Head of caudate nucleus (tissue), 42 donors: ENCODE results near the gene FRY.
"Not testable (repeated sequence)": the region's sequence is repeated elsewhere in the genome, so short reads cannot be mapped to it uniquely, and the experiment has no call there.

Experiments used
- DNase-seq, 42 donors: peaks; one replicate each; pipeline versions ENCODE4 v3.0.0 to v3.0.0-alpha.2; 2020 to 2021; ENCODE audit warnings: mixed read lengths in 7 of 42
- intact Hi-C: fragments of 100-400 bp; cut with DNase I; formaldehyde crosslinking; loops from one replicate; pipeline ENCODE4 v1.15.0; 2022

Gene FRY

DNA sequence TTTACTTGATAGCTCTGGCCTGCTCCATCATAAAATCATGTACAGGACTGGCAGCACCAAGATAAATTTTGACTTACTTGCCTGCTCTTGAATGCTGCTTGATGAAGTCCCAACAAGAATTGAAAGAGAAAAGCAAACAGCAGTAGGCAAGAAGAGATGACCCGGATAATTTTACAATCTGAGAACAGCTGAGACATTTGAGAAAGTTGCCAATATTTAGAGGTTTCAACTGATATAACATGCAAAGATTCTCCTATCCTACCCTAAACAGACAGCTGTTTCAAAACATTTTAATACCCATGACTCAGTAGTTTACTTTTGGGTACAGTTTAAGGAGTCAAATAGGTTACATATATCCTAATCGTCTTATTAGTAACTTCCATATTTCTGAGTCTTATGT, 5.9 kb downstream of the FRY start:
- no peak for DNase-seq
- intact Hi-C loops: no loop called here

GRCh38 chr13:32038343-32038742, 6.8 kb downstream of the FRY start:
- intact Hi-C loops: no loop called here

GRCh38 chr13:32039056-32039455, 7.5 kb downstream of the FRY start:
- intact Hi-C loops: no loop called here
- no peak for DNase-seq

More at GRCh38 chr13:32038343-32038742, 6.8 kb downstream of the FRY start:
- no peak for DNase-seq

GRCh38 chr13:32039528-32039927, 8.0 kb downstream of the FRY start:
- no peak for DNase-seq
- intact Hi-C loops: no loop called here

DNA sequence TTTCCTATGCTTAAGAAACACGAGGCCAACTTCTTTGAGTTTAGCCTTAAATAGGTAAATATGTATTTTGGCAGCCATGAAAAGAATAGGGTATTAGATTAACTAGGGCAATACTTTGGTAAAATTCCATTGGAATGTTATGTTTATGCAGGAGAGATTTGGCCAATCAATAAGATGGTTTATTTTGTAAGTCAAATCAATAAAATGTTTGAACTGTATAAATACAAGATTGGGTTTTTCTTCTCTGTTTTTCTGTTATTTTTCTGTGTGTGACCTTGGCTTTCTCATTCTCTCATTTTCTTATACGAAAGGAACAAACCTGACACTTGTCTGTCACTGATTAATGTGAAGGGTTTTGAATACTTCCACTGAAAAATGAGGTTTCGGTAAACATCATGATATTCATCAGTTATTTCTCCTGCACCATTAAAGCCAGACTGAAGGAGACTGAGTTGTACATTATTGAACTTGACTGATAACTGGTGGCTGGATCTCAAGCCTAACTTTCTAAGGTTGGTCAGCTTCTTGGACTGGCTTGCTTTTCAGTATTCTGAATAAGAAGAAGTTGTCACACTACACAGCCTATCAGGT, 8.6 kb downstream of the FRY start:
- intact Hi-C loops: no loop called here
- no peak for DNase-seq

- intact Hi-C loops: no loop called here
- no peak for DNase-seq
Observed at GRCh38 chr13:32040689-32041088, 9.1 kb downstream of the FRY start.

DNA sequence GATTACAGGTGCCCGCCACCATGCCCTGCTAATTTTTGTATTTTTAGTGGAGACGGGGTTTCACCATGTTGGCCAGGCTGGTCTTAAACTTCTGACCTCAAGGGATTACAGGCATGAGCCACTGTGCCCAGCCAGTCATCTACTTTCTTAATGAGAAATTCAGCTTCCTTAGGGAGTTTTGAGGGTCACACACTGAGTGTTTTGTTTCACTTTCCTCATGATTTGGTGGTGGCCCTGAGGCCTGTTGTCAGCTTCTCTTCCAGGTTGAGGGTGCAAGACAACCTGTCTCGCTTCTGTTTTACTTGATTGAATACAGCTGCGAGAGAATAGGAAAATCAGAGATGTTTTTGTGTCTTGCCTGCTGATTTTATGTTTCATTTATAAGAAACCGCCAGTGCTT, 9.9 kb downstream of the FRY start:
- no peak for DNase-seq
- intact Hi-C loops: no loop called here

DNA sequence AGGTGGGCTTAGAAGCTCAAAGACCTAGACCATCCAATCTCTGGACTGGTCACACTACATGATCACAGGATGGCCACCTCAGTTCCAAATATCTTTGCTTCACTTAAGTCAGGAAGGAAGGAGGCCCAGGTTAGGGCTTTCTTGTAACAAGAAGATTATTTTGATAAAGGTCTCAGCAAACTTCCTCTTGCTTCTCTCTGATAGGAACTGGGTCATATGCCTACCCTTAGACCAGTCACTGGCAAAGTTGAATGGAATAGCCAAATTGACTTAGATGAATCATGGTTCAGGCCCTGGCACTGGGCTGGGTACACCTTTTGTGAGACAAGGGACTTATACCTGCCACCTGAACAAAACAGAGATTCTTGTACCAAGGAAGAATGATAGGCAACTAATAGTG, 11.0 kb downstream of the FRY start:
- intact Hi-C loops: no loop called here
- DNase-seq: no peak

- intact Hi-C loops: no loop called here
- no peak for DNase-seq
Observed at GRCh38 chr13:32044446-32044845, 12.9 kb downstream of the FRY start.

DNA sequence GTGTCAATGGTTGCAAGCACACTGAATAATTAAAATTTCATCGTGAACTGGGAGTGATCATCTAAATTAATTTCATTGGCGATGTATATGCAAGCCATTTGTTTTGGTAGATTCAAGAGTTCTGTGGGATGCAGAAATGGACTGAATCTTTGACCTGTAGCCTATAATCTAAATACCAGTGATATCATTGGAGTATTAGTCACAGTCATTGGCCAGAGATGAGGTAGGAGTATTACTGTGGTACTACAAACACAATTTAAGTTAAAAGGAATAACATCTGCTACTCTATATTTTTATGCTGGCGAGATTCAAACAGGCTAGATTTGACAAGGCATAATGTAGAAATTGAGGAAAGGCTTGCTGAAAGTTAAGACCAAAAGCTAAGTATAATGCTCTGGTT, 14.0 kb downstream of the FRY start:
- DNase-seq: no peak
- intact Hi-C loops: no loop called here

DNA sequence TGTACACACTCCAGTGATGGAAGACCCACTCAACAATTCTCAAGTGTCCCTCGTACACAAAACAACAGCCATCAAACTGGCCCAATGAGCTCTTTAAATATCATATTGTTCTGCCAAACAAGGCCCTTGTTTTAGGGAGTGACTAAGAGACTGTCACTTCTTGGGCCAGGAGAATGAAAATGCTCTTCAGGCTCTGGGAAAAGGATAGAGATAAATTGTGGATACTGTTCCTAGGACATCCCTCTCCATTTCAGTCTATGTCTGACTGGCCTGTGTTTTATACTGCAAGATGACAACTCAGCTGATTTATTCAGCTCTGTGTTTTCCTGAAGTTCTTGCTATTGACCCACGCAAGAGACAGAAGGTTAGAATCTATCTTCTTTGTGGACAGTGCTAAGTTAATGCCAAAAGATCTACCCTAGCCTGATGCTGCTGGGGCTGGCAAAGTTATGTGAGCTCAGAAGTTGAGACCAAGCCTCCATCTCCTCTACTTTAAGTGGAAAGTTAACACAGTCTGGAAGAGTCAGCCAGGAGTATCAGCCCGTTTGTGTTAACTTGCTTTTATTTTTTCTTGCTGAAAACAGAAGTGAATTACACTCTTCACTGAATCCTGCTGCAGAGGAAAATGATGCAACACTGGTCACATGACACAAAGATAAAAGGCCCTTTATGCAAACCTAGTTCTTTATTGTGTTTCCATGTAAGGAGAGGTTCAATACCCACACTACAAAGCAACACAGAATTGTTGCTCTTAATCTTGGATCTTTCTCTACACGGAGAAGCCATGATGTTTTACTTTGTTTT, 14.6 kb downstream of the FRY start:
- DNase-seq: peak in 16 of 42 donors; percentile 11 to 78 (median 44)
- intact Hi-C loops: no loop called here

- intact Hi-C loops: no loop called here
- DNase-seq: no peak
Observed at GRCh38 chr13:32047088-32047487, 15.5 kb downstream of the FRY start.

DNA sequence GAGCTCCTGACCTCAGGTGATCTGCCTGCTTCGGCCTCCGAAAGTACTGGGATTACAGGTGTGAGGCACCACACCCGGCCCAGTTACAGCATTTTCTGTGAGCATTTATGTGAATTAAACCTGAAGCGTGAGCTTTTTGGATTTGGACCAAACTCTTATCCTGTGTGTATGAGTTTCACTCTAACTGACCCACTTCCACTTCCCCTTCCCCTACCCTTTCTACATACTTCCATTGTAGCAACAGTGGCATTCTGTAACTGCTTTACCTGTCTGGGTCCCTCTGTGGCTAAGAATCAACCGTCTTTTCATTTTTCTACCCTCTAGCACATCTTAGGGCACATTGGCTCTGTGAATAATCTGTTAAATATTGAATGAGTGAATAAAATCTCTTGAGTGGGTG, 16.2 kb downstream of the FRY start:
- intact Hi-C loops: no loop called here
- DNase-seq: no peak

- intact Hi-C loops: no loop called here
- DNase-seq: no peak
Observed at GRCh38 chr13:32048816-32049215, 17.2 kb downstream of the FRY start.

DNA sequence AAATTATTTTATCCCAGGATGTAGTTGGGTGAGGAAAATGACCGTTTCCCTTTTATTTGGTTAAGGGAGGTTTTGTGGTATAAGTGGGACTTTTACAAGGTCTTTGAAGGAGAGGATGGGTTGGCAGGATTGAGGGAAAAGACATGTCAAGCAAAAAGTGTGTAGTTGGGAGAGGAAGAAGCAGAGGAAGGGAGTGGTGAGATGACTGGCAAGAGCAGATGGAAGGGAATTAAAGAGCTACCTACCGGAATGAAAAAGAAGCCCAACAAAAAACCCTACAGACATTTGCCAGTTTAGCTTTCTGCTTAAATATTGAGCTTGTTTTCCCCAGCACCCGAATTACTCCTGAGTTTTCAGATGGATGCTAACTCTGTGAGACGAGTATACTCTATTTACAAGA, 19.6 kb downstream of the FRY start:
- intact Hi-C loops: no loop called here
- no peak for DNase-seq

- intact Hi-C loops: no loop called here
- DNase-seq: no peak
Observed at GRCh38 chr13:32056316-32056715, 24.7 kb downstream of the FRY start.

GRCh38 chr13:32057325-32057724, 25.8 kb downstream of the FRY start:
- intact Hi-C loops, DNase-seq: not testable (repeated sequence)

DNA sequence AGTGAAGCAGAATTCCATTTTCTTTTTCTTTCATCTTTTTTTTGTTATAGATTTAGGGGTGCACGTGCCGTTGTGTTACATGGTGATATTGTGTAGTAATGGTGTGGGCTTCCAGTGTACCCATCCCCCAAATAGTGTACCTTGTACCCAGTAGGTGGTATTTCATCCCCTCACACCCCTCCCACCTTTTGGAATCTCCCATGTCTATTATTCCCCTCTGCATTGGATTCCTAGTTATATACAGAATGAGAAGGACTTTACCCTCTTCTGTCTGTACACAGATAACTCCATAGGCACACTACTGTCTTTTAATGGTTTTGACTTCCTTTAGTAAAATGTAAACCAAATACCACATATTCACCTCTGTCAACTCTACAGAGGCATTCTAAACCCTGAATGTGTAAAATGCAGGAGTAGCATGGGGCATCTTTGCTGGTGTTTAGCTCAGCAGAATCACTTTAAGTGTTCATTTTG, 28.0 kb downstream of the FRY start:
- intact Hi-C loops: no loop called here
- no peak for DNase-seq

GRCh38 chr13:32060401-32060878, 28.9 kb downstream of the FRY start:
- DNase-seq: no peak
- intact Hi-C loops: no loop called here

GRCh38 chr13:32063619-32064233, 32.2 kb downstream of the FRY start:
- DNase-seq: peak in 1 of 42 donors; percentile 13
- intact Hi-C loops: no loop called here
